GM19328 (cell line): ENCODE results near the gene CNGB1.
"Not testable (repeated sequence)": the region's sequence is repeated elsewhere in the genome, so short reads cannot be mapped to it uniquely, and the experiment has no call there.

Experiments
- ATAC-seq: cut with Tn5 transposase; IDR thresholded peaks from one replicate; pipeline ENCODE4 v1.9.1; 2021; ENCODE audit warnings: mild to moderate bottlenecking, moderate library complexity; ENCODE audit not compliant: unreplicated experiment

The CNGB1 gene

DNA sequence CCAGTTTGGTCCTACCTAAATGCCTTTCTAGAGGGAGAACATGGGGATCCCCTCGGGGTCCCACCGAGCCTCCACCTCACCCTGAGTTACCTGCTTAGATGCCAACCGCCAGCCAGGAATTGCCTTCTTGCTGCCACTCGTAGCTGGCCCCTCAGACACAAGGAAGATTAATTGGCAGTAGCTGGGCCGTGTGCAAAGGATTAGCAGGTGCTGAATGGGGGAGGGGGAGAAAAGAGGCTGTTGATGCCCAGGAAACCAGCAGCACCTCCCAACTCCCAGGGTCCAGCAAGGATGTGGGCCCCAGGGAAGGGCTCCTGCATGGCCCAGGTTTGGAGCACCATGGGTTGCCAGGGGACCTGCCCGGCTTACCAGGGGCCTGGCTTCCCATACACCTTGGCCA lies at the start of gene CNGB1:
Gene CNGB1 (minus strand): TSS at position 159 of the 400 bp plus-strand sequence. CDS start 3,842 bp downstream, outside the sequence.
- ATAC-seq: no peak

DNA sequence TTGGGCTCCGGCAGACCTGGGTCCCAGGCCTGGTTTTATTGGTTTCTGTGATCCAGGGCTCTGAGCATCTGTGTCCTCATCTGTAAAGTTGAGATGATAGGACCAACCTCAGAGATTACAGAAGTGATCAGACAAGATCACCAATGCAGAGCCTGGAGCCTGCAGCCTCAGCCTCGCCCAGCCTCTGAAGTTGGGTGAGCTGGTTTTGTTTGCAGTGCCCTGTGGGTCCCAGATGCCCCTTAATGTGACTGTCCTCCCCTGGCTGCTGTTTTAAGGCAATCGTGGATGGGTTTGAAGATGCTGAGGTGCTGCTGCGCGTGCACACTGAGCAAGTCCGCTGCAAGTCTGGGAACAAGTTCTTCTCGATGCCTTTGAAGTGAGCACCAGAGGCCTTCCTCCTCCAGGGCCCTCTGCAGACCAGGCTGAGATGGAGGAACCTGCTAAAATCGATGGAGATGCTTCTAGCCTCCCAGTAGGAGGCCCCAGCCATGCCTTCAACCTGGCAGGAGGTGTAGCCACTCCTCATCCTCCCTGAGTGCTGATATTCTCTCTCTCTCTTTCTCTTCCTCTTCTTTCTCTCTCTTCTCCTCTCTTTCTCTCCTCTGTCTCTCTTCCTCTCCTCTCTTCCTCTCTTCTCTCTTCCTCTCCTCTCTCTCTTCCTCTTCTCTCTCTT lies 49.1 kb upstream of the CNGB1 start:
- ATAC-seq: no peak

DNA sequence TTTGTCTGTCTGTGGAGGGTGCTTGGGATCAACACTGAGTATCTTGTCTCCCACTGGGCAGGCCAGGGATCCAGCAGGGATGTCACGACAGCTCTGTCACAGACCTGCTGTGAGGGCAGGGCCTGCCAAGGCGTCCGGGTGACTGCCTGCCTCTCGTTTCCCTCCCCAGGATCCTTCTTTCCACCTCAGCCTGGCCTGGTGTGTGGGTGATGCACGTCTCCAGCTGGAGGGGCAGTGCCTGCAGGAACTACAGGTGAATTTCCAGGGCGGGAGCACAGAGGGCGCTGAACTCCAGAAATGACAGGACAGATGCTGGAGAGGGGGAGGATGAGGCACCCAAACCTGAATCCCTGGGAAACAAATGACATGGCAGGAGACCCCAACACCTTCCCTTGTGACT lies 47.9 kb upstream of the CNGB1 start:
- no peak for ATAC-seq

DNA sequence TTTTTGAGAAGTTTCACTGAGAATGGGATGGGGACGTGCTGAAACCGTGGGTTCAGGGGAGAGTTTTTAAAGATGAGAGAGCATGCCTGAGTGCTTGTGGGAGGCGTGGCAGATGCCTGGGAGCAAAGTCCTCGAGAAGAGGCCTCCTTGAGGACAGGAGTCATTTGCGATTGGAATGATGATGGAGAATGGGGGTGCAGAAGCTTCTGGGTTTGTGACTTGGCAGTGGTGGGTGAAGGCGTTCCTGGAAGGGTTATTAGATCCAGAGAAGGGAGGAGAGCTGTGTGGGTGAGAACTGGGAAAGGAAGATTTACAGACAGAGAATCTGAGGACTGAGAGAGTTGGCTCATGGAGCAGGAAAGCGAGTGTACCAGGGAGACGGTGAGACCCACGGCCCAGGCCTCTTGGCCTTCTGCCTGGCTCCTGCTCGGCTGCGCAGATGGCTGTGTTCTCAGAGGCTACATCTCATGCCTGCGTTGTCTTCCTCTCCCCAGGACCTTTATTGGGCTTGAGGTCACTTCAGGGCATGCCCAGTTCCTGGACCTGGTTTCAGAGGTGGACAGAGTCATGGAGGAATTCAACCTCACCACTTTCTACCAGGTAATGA lies 46.0 kb upstream of the CNGB1 start:
- no peak for ATAC-seq

DNA sequence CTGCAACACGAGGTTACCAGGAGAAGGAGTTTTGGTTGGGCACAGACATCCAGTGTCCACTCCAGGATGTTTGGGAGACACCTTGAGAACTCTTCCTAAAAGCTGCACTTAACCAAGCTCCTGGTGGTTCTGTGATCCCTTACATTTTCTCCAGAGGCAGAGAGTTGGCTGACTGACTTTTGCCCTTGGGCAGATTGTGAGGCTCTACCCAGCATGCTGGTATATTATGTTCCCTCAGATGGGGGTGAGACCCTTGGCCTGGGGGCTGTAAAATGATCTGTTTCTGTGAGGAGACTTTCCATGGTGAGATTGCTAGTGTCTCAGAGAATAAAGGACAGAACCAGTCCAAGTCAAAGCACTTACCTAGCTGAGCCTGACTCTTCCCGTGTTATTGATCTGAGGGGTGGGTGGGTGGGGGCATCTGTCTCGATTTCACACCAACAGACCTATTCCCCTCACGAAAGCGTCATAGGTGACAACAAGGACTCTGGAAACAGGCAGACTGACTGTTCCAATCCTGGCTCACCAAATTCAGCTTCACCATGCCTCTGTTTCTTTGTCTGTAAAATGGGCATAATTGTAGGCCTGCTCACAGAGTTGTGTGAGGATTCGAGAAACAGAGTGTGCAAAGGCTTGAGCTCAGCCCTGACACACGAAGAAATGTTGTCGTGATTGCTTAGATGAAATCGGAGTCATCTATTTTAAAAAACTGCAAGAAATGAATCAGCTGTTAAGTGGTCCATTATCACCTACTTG lies 42.5 kb upstream of the CNGB1 start:
- ATAC-seq: no peak

DNA sequence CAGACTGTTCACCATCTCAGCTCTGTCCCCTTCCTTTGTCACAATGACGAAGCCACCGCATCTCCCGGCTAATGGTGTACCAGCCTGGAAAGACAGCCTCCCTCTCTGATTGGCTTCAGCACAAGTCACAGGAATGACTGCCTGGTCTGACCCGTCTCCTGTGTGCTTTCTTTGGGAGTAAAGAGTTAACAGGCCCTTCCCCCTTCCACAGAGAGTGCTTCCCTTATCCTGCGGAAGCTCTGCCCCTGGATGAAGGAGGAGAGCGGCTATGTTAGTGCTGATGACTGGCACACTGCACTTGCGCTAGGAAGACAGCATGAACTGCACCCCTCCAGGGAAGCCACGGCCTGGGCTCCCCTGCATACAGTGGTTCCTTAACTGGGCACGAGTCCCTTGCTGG lies 41.6 kb upstream of the CNGB1 start:
- no peak for ATAC-seq

DNA sequence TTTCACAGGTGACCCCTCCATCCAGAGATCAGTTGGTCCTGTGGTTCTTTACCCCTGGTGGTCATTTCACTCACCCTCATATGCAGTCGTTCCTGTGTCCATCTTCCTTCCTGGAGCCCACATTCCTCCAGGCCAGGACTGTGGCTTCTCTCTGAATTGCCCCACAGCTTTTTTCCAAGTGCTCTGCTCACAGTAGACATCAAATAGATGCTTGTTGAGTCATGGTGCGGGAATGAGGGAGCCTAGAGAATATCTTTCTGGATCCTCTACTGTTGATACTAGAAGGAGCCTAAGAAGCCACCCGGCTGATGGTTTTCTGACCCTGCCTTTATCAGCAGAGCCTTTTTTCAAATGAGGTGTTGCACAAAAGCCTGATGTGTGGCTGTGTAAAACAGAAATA lies 40.7 kb upstream of the CNGB1 start:
- ATAC-seq: no peak

DNA sequence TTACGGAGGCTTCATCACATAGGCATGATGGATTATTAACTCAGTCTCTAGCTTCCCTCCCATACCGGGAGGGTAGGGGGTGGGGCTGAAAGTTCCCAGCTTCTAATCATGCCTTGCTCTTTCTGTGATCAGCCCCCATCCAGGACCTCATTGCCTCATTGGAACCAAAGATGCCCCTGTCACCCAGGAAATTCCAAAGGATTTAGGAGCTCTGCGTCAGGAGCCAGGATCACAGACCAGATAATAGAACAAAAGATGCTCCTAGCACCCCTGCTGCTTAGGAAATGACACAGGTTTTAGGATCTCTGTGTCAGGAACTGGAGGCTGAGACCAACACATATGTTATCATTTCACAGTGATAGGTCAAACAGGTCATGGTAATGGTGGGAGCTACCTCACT lies 40.0 kb upstream of the CNGB1 start:
- ATAC-seq: no peak

DNA sequence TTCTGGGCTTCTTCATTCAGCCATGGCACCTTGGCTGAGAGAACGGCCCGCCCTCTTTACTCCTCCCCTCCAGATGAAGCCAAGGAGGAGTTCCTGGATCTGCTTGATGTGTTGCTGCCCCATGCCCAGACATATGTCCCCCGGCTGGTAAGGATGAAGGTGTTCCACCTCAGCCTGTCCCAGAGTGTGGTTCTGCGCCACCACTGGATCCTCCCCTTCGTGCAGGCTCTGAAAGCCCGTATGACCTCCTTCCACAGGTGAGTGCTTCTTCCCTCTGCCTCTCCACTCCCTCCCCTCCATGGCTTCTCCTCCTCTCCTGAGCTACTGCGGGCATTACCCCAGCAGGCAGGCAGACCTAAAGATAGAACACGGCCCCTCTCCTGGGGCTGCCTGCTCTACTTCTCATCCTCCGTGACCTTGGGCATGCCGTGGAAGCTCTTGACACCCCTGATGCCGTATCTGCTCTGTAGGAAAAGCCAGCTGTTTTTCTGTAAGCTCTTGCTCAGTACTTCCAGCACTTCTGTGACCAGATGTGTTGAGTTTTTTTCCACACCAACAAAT lies 39.0 kb upstream of the CNGB1 start:
- no peak for ATAC-seq

DNA sequence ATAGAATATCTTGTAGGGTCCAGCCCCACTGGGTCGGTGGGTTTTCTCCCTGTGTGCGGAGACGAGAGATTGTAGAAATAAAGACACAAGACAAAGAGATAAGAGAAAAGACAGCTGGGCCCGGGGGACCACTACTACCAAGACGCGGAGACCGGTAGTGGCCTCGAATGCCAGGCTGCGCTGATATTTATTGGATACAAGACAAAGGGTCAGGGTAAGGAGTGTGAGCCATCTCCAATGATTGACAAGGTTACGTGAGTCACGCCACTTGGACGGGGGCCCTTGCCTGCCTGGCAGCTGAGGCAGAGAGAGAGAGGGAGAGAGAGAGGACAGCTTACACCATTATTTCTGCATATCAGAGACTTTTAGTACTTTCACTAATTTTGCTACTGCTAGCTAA lies 33.8 kb upstream of the CNGB1 start:
- ATAC-seq: not testable (repeated sequence)

DNA sequence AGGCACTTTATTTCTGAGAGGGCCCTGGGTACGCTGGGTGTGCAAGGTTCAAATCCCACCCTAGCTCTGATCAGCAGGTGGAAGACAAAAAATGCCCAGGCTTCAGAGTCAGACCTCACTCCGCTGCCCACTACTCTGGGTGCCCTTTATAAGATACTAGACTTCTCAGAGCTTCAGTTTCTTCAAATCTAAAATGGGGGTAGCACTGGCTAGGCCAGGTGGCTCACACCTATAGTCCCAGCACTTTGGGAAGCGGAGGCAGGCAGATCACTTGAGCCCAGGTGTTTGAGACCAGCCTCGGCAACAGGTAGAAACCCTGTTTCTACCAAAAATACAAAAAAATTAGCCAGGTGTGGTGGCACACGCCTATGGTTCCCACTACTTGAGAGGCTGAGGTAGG lies 32.0 kb upstream of the CNGB1 start:
- no peak for ATAC-seq

DNA sequence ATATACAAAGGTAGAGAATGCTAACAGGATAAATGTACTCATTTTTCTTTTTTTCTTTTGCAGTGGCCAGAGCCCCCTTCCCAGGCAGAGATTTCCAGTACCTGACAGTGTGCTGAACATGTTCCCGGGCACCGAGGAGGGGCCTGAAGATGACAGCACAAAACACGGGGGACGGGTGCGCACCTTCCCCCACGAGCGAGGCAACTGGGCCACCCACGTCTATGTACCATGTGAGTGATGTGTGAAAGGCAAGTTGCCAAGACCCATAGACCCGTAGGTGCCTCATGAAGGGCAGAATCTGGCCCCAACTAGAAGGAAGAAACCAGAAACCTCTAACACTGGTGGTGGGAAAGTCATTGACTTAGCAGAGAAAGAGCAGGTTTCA lies 31.5 kb upstream of the CNGB1 start:
- ATAC-seq: no peak

DNA sequence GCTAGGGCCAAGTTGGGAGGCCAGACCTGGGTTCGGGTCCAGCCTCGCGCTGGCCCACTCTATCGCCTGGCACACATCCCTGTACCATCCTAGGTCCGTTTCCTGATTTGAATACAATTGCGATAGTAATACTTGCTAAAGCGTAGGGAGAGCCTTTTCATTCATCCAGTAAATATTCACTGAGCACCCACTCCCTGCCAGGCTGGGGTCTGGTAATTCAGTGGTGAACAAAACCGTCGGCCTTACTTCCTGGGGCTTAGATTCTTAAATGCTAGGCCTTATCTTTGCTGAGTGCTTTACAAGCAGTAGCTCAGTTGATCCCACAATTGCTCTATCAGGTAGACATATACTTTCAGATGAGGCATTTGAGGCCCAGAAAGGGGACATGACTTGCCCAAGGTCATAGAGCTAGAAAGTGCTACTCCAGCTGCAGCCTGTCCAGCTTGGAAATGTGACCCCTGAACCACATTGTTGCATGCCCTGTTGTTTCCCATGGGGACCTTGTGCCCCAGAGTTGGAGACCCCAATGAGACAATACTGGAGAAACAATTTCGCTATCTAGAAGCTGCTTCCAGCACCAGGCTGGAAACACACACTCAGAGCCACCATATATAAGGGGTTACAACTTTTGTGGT lies 31.0 kb upstream of the CNGB1 start:
- ATAC-seq: no peak

DNA sequence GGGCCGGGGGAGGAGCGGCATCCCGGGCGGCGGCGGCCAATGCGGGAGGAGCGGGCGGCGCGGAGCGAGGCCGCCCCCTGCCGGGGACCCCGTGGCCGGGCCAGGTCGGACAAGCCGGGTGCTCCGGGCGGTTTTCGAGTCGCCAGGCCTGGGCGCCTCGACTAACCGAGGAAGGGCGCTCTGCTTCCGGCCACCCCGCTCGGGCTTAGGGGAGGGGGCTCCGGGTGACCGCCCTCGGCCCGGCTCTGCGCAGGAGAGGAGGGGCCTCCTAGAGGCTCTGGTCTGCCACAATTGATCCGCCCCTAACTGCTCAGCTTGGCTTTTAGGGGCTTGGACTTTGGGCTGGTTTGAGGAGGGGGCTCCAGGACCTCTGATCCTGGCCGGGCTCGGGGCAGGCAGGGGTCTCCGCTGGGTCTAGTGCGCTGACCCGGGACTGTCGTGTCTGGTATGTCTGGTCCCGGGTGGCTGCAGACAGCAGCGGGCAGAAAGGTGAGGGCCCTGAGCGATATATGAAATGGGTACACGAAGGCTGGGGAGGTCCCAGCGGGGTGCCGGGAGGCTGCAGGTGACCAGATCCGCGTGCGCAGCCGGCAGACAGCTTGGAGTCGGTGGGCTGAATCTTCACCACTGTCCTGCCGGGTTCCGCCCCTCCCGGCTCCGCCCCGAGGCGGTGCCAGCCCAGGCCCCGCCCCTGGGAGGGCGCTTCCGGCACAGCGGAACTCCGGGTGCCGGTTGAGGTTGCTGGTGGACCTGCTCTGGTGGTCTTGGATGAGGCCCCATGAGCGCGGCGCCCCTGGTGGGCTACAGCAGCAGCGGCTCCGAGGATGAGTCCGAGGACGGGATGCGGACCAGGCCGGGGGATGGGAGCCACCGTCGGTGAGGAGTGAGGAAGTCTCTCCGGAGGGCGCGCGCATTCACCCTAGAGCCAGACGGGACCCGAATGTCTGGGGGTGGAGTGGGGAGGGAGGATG lies 30.1 kb upstream of the CNGB1 start, which contains the start of gene USB1:
Gene USB1 (plus strand): TSS at position 702 of the 971 bp plus-strand sequence. CDS start 77 bp downstream, at position 779.
- peak; percentile 77 for ATAC-seq

DNA sequence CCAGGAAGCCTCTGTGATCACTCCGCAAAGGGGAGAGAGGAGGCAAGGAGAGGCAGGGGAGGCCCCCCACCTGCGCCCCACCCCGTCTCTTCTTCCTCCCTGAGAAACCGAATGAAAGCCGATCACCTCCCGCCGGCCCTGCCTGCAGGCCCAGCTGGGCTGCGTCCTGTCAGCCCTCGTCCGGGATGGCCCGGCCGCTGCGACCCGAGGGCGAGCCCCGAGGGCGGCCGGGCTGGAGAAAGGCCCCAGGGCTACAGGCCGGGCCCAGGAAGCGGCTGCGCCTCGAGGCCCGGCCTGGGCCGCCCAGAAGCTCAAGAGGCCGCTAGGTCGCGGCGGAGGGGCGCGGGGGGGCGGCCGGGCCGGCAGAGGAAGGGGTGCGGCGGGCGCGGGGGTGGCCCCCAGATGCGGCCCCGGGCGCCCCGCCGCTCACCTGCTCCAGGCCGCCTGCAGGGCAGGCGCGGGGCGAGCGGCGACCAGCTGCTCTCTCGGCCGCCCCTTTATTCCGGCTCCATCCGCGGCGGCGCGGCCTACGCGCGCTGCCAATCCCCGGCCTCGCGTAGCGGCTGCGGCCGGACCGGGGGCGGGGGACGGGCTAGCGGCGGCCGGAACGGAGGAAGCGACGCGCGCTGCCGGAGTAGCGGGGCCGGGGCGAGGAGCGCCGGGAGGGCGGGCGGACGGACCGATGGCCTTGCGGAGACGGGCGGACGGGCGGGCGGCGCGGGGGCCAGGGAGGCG lies 29.2 kb upstream of the CNGB1 start, which contains the start of gene ZNF319:
Gene ZNF319 (minus strand): TSS at position 702 of the 735 bp plus-strand sequence. CDS start 2,407 bp downstream, outside the sequence.
- ATAC-seq: peak; percentile 21

DNA sequence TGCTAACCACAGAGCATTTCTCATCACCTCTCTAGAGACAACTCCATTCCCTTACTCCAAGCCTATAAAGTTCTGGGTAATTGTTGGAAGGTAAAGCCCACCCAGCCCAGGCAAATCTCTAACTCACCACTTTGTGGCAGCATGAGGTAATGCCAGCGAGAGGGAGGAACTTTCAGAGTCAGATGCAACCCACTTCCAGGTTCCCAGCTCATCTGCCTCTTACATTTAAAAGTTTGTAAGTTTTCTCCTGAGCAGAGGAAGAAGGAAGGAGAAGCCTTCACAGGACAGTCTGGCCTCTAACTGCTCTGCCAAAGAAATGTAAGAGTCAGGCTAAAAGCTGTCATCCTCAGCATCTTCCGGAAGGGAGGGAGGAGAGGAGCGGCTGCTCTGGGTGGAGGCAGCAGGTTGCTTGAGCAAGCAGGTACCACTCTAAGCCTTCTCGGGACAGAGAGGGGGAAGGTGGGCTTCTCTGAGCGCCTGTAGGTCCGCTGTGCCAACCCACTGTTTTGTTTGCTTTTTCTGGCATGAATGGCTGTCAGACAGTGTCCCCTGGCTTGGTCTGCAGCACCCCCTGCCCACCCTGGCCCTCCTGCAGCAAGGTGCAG lies 28.5 kb upstream of the CNGB1 start:
- no peak for ATAC-seq

DNA sequence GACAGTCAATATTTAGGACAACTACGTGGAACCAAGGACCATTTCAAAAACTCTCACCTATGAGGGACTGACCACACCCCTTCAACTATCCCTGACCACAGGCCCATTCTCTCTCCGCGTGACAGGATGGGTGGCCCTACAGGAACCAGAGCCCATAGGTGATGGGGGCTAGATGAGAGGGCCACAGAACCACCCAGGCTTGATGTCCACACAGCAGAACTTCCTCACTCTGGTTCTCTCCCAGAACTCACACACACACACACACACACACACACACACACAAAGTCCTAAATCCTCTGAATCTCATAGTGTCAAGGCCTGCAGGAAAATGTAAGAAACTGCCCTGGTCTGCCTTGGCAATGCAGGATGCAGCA lies 28.1 kb upstream of the CNGB1 start:
- ATAC-seq: no peak

DNA sequence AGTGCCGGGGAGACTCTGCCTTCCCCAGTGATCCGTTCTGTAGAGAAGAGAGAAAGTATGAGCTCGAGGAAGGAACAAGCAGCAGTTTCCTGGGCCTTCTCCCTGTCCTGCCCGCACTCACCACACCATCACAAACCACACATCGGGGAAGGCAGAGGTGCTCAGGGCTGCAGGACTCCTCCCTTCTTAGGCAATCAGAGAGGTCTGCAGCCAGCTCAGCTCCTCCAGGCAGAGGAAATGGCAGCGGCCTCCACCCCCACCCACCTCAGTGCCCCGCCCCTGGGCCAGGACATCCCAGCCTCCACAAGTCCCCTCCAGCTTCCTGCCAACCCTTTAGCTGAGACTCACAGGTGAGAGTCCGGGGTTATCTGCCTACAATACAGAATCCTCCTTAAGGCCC lies 27.6 kb upstream of the CNGB1 start:
- ATAC-seq: no peak
